Endothelial cell of umbilical vein (primary cell): ENCODE measurements around the gene TCEANC. TPM values are rescaled to one million over a fixed set of nuclear protein-coding genes. Genes with fewer than 3 reads are reported as not detected.

ENCODE experiments used
- BruUV-seq: library from RNA; stranded (reverse); fragments of 400-500 nt; replicated peaks from 2 replicates; lab custom pipeline; 2021; lab: Mats Ljungman, UMichigan
- CTCF ChIA-PET: fragments of 300-600, 350-600 bp; sonication (Branson Sonifier 250); formaldehyde crosslinking; loops from one replicate; lab custom pipeline; 2021; ENCODE audit warnings: antibody characterized with exemption, inconsistent platforms; lab: Charles Lee
- POLR2A ChIA-PET: fragments of 300-600, 350-600 bp; sonication (Branson Sonifier 250); formaldehyde crosslinking; loops from one replicate; lab custom pipeline; 2021; ENCODE audit warnings: antibody characterized with exemption, inconsistent platforms; lab: Charles Lee
- DNase-seq: peaks from one replicate; pipeline ENCODE4 v3.0.0-alpha.2; 2011; ENCODE audit warnings: low read depth, low spot score
- FAIRE-seq: peaks from 2 replicates; lab custom pipeline; 2011; peaks lifted over from hg19 to GRCh38; lab: Jason Lieb, UNC
- H2AFZ ChIP-seq: 2 replicates; pipeline ENCODE4 v1.6.0; 2012; ENCODE audit warnings: low read depth, low read length, control low read depth, inconsistent platforms
- H3K27ac ChIP-seq: 2 replicates; pipeline ENCODE4 v1.5.1; 2011; ENCODE audit warnings: low read depth, mild to moderate bottlenecking, control low read depth, low read length, moderate library complexity; ENCODE audit not compliant: insufficient read depth
- H3K27me3 ChIP-seq, 2 experiments: 2 replicates each; pipeline versions ENCODE4 v1.6.0 to v1.6.1; 2011; ENCODE audit warnings: low read length in 2 of 2, mixed read lengths in 1 of 2; ENCODE audit not compliant: control insufficient read depth in 2 of 2, insufficient read depth in 2 of 2
- H3K36me3 ChIP-seq, 2 experiments: 2 replicates in 1 of 2; 3 replicates in 1 of 2; pipeline ENCODE4 v1.5.1; 2011; ENCODE audit warnings: low read length in 2 of 2, mild to moderate bottlenecking in 1 of 2, moderate library complexity in 1 of 2; ENCODE audit not compliant: control insufficient read depth in 2 of 2, insufficient read depth in 2 of 2; ENCODE audit errors: extremely low read depth in 1 of 2
- H3K4me1 ChIP-seq: 3 replicates; pipeline ENCODE4 v1.5.1; 2011; ENCODE audit warnings: mild to moderate bottlenecking, low read length; ENCODE audit not compliant: control insufficient read depth, insufficient read depth; ENCODE audit errors: extremely low read depth
- H3K4me2 ChIP-seq: 2 replicates; pipeline ENCODE4 v1.6.1; 2011; ENCODE audit warnings: low read length, control low read depth, mixed read lengths; ENCODE audit not compliant: insufficient read depth
- H3K4me3 ChIP-seq, 3 experiments: fragments of 200-600 bp in 1 of 3; sonication (generic), shearing (Covaris generic) in 1 of 3; replicated peaks in 1 of 3; 2 replicates each; pipeline ENCODE4 v1.5.1; 2011 to 2016; ENCODE audit warnings: control low read depth in 3 of 3, low read length in 3 of 3, mild to moderate bottlenecking in 2 of 3, inconsistent platforms in 1 of 3, low read depth in 1 of 3, moderate library complexity in 1 of 3; ENCODE audit not compliant: insufficient read depth in 1 of 3
- H3K79me2 ChIP-seq: 2 replicates; pipeline ENCODE4 v1.6.0; 2012; ENCODE audit warnings: low read length, inconsistent platforms; ENCODE audit not compliant: control insufficient read depth, insufficient read depth
- H3K9ac ChIP-seq: replicated peaks from 2 replicates; pipeline ENCODE3; 2011; ENCODE audit warnings: low read length, control low read depth; ENCODE audit not compliant: insufficient read depth; ENCODE audit errors: extremely low read depth
- H3K9me1 ChIP-seq: replicated peaks from 3 replicates; pipeline ENCODE4 v1.6.0; 2011; ENCODE audit warnings: mild to moderate bottlenecking, low read length; ENCODE audit not compliant: control insufficient read depth, insufficient read depth; ENCODE audit errors: extremely low read depth
- H3K9me3 ChIP-seq: replicated peaks from 2 replicates; pipeline ENCODE4 v1.5.1; 2012; ENCODE audit warnings: low read length, inconsistent platforms; ENCODE audit not compliant: control insufficient read depth, insufficient read depth
- H4K20me1 ChIP-seq: replicated peaks from 2 replicates; pipeline ENCODE3; 2011; ENCODE audit warnings: mild to moderate bottlenecking, low read length; ENCODE audit not compliant: control insufficient read depth, insufficient read depth; ENCODE audit errors: extremely low read depth
- EZH2 ChIP-seq: IDR thresholded peaks from 2 replicates; pipeline ENCODE4 v1.6.1; 2012; ENCODE audit warnings: borderline replicate concordance, low read depth, mild to moderate bottlenecking, moderate library complexity, low read length, inconsistent platforms; ENCODE audit not compliant: severe bottlenecking
- FOS ChIP-seq: IDR thresholded peaks from 2 replicates; pipeline ENCODE4 v1.6.1; 2011; ENCODE audit warnings: mild to moderate bottlenecking, low read length, moderate library complexity, borderline replicate concordance; ENCODE audit not compliant: insufficient read depth
- GATA2 ChIP-seq: IDR thresholded peaks from 2 replicates; pipeline ENCODE4 v1.7.0; 2011; ENCODE audit warnings: low read depth, mild to moderate bottlenecking, moderate library complexity, mixed read lengths, low read length; ENCODE audit not compliant: insufficient read length, insufficient read depth
- JUN ChIP-seq: IDR thresholded peaks from 2 replicates; pipeline ENCODE4 v1.6.1; 2011; ENCODE audit warnings: borderline replicate concordance, low read depth; ENCODE audit not compliant: insufficient read length, insufficient read depth
- MYC ChIP-seq: IDR thresholded peaks from one replicate; pipeline ENCODE4 v1.6.1; 2011; ENCODE audit warnings: mild to moderate bottlenecking, low read depth, low read length
- POLR2A ChIP-seq: IDR thresholded peaks from 2 replicates; pipeline ENCODE4 v1.6.1; 2012; ENCODE audit warnings: low read depth, mild to moderate bottlenecking, control low read depth, low read length
- POLR2AphosphoS5 ChIP-seq: IDR thresholded peaks from 2 replicates; pipeline ENCODE4 v1.6.1; 2012; ENCODE audit warnings: low read depth, mild to moderate bottlenecking, control low read depth, low read length, moderate library complexity; ENCODE audit not compliant: insufficient read depth
- dilution Hi-C: fragments of 300-500 bp; cut with MboI; formaldehyde crosslinking; loops from one replicate; pipeline ENCODE4 v1.15.0; 2019; ENCODE audit warnings: low sequenced_read_pairs; ENCODE audit not compliant: extremely low pct_ligation_motif_present
- intact Hi-C: fragments of 100-400 bp; cut with micrococcal nuclease; formaldehyde crosslinking; loops from one replicate; pipeline ENCODE4 v1.10.0; 2022
- polyA plus RNA-seq, 4 experiments: library from polyadenylated mRNA; depleted of rRNA in 3 of 4; stranded (reverse) in 3 of 4; unstranded in 1 of 4; fragments of >200 nt; gene quantifications; 2 replicates each; pipeline versions ENCODE4 v1.2.1 to v1.2.3, GENCODE V29; 2011 to 2012; ENCODE audit warnings: missing spikeins in 1 of 4
- total RNA-seq: library from RNA; stranded (reverse); gene quantifications from 2 replicates; pipeline ENCODE4 v1.2.3, GENCODE V29; 2021
- TF ChIP-seq, protein P1 (sequence below): IDR thresholded peaks from 2 replicates; pipeline ENCODE4 v1.6.1; 2011; ENCODE audit not compliant: insufficient read depth, insufficient read length
- TF ChIP-seq, protein P2 (sequence below), 2 donors: IDR thresholded peaks; 1 replicate in 1 of 2; 2 replicates in 1 of 2; pipeline ENCODE4 v1.5.1; 2011; ENCODE audit warnings: low read length in 2 of 2, mild to moderate bottlenecking in 2 of 2, moderate library complexity in 2 of 2, control low read depth in 1 of 2, inconsistent platforms in 1 of 2, low read depth in 1 of 2; ENCODE audit not compliant: insufficient read depth in 1 of 2; ENCODE audit errors: extremely low read depth in 1 of 2

Gene TCEANC
- total and polyA plus RNA-seq, 2 donors (not counting 3 experiments of a cell fraction or from before 2014, with no cell fraction given), result 0.32 to 0.75 TPM

DNA sequence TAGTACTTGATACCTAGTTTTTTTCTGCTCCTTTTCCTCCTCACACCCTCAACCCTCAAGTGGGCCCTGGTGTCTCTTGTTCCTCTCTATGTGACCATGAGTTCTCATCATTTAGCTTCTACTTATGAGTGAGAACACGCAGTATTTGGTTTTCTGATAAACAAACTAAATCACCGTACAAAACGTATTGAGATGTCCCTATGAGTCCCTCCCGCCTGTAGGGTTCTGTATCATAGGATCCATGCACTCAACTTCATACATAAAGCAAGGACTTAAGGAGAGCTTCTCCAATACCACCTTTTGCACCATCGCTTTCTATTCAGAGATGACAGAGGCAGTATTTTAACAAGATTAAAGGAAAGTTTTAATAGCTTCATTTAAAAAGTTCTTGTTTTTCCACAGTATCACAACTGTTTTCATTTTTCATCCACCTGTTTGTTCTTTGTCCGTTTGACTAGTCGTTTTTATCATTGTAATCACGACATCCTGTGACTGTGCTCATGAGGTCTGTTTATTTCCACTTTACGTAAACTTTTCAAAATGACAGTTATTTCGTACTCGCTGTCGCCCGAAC is 35.5 kb downstream of the TCEANC start:
- Histone ChIP-seq H3K9ac (peak overlapping the region; percentile 41), H3K36me3 (no peaks in the 10 kb centered on the region), H3K27me3 (no peaks in the 10 kb centered on the region), H3K9me3 (no peaks in the 10 kb centered on the region), H2AFZ (peak overlapping the region; percentile 82), H3K79me2 (peaks cover 35% of the 10 kb centered on the region), H3K4me1 (peaks cover 10% of the 10 kb centered on the region), H3K4me2 (peak overlapping the region; percentile 81), H4K20me1 (no peaks in the 10 kb centered on the region), H3K9me1 (no peaks in the 10 kb centered on the region), H3K27ac (no peak overlapping the region), H3K4me3 (peak overlapping the region; percentile 44 to 77 (median 64))
- POLR2A ChIA-PET, result no interaction called here
- no TSS peak for BruUV-seq
- CTCF ChIA-PET, result interaction anchor here (1.0 to 2.8 kb wide), 5 partner anchors 11 to 182 kb away, joined by 3 to 7 read pairs (median 3); no protein-coding TSS in a partner anchor
- FAIRE-seq, result no peak
- dilution Hi-C loops (no loop called here), intact Hi-C loops (loop anchor here (2.0 kb wide), 1 partner anchor 46 kb away; the partner anchor contains the start of genes OFD1 and TRAPPC2)
- no peak for DNase-seq
- TF ChIP-seq POLR2AphosphoS5 (no peak), EZH2 (no peak), FOS (no peak), POLR2A (no peak), JUN (no peak), GATA2 (no peak), MYC (no peak)
- TF ChIP-seq, protein P1, sequence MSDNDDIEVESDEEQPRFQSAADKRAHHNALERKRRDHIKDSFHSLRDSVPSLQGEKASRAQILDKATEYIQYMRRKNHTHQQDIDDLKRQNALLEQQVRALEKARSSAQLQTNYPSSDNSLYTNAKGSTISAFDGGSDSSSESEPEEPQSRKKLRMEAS, result no peak
- TF ChIP-seq, protein P2, sequence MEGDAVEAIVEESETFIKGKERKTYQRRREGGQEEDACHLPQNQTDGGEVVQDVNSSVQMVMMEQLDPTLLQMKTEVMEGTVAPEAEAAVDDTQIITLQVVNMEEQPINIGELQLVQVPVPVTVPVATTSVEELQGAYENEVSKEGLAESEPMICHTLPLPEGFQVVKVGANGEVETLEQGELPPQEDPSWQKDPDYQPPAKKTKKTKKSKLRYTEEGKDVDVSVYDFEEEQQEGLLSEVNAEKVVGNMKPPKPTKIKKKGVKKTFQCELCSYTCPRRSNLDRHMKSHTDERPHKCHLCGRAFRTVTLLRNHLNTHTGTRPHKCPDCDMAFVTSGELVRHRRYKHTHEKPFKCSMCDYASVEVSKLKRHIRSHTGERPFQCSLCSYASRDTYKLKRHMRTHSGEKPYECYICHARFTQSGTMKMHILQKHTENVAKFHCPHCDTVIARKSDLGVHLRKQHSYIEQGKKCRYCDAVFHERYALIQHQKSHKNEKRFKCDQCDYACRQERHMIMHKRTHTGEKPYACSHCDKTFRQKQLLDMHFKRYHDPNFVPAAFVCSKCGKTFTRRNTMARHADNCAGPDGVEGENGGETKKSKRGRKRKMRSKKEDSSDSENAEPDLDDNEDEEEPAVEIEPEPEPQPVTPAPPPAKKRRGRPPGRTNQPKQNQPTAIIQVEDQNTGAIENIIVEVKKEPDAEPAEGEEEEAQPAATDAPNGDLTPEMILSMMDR (IDR thresholded peaks at IDR 0.05; ENCODE audit: extremely low read depth in 1 of 2, insufficient read depth in 1 of 2, low read depth in 1 of 2, low read length in 2 of 2), result no peak
